Endothelial cell (in vitro differentiated cells): Measurements from ENCODE around the gene CHST3. TPM values are rescaled to one million over a fixed set of nuclear protein-coding genes. Genes with fewer than 3 reads are reported as not detected.

Experiments
- DNase-seq: peaks from one replicate; pipeline ENCODE4 v3.0.0; 2021; ENCODE audit warnings: low spot score
- H3K27ac Mint-ChIP-seq: one replicate; pipeline ENCODE4 v1.8.0; 2021; ENCODE audit warnings: mixed read lengths, inconsistent platforms; ENCODE audit not compliant: unreplicated experiment
- H3K27me3 Mint-ChIP-seq: one replicate; pipeline ENCODE4 v1.8.0; 2021; ENCODE audit warnings: mild to moderate bottlenecking, moderate library complexity, mixed read lengths, inconsistent platforms; ENCODE audit not compliant: unreplicated experiment
- H3K36me3 Mint-ChIP-seq: one replicate; pipeline ENCODE4 v1.8.0; 2021; ENCODE audit warnings: mild to moderate bottlenecking, low read depth, mixed read lengths, inconsistent platforms; ENCODE audit not compliant: unreplicated experiment
- H3K4me1 Mint-ChIP-seq: one replicate; pipeline ENCODE4 v1.8.0; 2021; ENCODE audit warnings: mild to moderate bottlenecking, mixed read lengths, inconsistent platforms; ENCODE audit not compliant: unreplicated experiment
- H3K4me3 Mint-ChIP-seq: one replicate; pipeline ENCODE4 v1.8.0; 2021; ENCODE audit warnings: mild to moderate bottlenecking, mixed read lengths, inconsistent platforms; ENCODE audit not compliant: unreplicated experiment
- H3K9me3 Mint-ChIP-seq: one replicate; pipeline ENCODE4 v1.8.0; 2021; ENCODE audit warnings: mixed read lengths, inconsistent platforms; ENCODE audit not compliant: unreplicated experiment
- CTCF ChIP-seq: fragments of 200-600 bp; sonication (generic); IDR thresholded peaks from one replicate; pipeline ENCODE4 v1.5.0; 2021; ENCODE audit warnings: antibody characterized with exemption; ENCODE audit not compliant: unreplicated experiment
- total RNA-seq: library from RNA; stranded (reverse); fragmentation: NEBNext Ultra II Directional; extraction: Animal tissue kit (Norgen Biotek cat#: 25700); gene quantifications from one replicate; pipeline ENCODE4 v1.2.1, GENCODE V29; 2021; ENCODE audit not compliant: unreplicated experiment

CHST3 gene
- total RNA-seq, 1 donor from 2014 or later: 3.8 TPM

GRCh38 chr10:72056113-72056512 lies 91.9 kb downstream of the CHST3 start:
- H3K27ac Mint-ChIP-seq: no peak overlapping the region
- H3K9me3 Mint-ChIP-seq: no peaks in the 10 kb centered on the region
- no peaks in the 10 kb centered on the region for H3K36me3 Mint-ChIP-seq
- DNase-seq: no peak
- no peak for TF ChIP-seq CTCF
- peaks cover 1% of the 10 kb centered on the region for H3K27me3 Mint-ChIP-seq
- H3K4me1 Mint-ChIP-seq: no peaks in the 10 kb centered on the region
- no peak overlapping the region for H3K4me3 Mint-ChIP-seq

- Mint-ChIP-seq H3K9me3 (no peaks in the 10 kb centered on the region), H3K27me3 (peaks cover 1% of the 10 kb centered on the region), H3K36me3 (no peaks in the 10 kb centered on the region), H3K4me3 (no peak overlapping the region), H3K4me1 (no peaks in the 10 kb centered on the region), H3K27ac (no peak overlapping the region)
- DNase-seq: no peak
- TF ChIP-seq CTCF: no peak
Observed at GRCh38 chr10:72056932-72057751, 92.9 kb downstream of the CHST3 start.

GRCh38 chr10:72058347-72058898 lies 94.2 kb downstream of the CHST3 start:
- TF ChIP-seq CTCF: no peak
- H3K4me1 Mint-ChIP-seq: no peaks in the 10 kb centered on the region
- DNase-seq: no peak
- no peaks in the 10 kb centered on the region for H3K9me3 Mint-ChIP-seq
- no peak overlapping the region for H3K27ac Mint-ChIP-seq
- no peak overlapping the region for H3K4me3 Mint-ChIP-seq
- no peaks in the 10 kb centered on the region for H3K36me3 Mint-ChIP-seq
- peaks cover 3% of the 10 kb centered on the region for H3K27me3 Mint-ChIP-seq

GRCh38 chr10:72058989-72059842 lies 95.0 kb downstream of the CHST3 start:
- H3K36me3 Mint-ChIP-seq: no peaks in the 10 kb centered on the region
- no peak for DNase-seq
- H3K27me3 Mint-ChIP-seq: peaks cover 5% of the 10 kb centered on the region
- no peaks in the 10 kb centered on the region for H3K9me3 Mint-ChIP-seq
- no peak for TF ChIP-seq CTCF
- no peak overlapping the region for H3K27ac Mint-ChIP-seq
- no peaks in the 10 kb centered on the region for H3K4me1 Mint-ChIP-seq
- H3K4me3 Mint-ChIP-seq: no peak overlapping the region
